HS-27A (cell line): Measurements from ENCODE around the gene TEX54.
"Not testable (repeated sequence)": the region's sequence is repeated elsewhere in the genome, so short reads cannot be mapped to it uniquely, and the experiment has no call there.

Source experiments
- DNase-seq: peaks from one replicate; pipeline ENCODE4 v3.0.0-alpha.2; 2012; ENCODE audit warnings: low read depth, missing footprints

TEX54 gene

GRCh38 chr11:62855571-62856332 lies 23.1 kb upstream of the TEX54 start:
- peak; percentile 98 for DNase-seq

- no peak for DNase-seq
These were observed 22.4 kb upstream of the TEX54 start for GRCh38 chr11:62854825-62855570.

GRCh38 chr11:62854013-62854824 lies 21.6 kb upstream of the TEX54 start:
- no peak for DNase-seq

- no peak for DNase-seq
These were observed 20.8 kb upstream of the TEX54 start for GRCh38 chr11:62853279-62853965.

GRCh38 chr11:62852523-62853188 lies 20.0 kb upstream of the TEX54 start:
- no peak for DNase-seq

GRCh38 chr11:62851807-62852522 lies 19.3 kb upstream of the TEX54 start:
- DNase-seq = no peak

- no peak for DNase-seq
These were observed 18.5 kb upstream of the TEX54 start for GRCh38 chr11:62850911-62851806.

- no peak for DNase-seq
These were observed 15.2 kb upstream of the TEX54 start for GRCh38 chr11:62847767-62848314.

- DNase-seq = no peak
These were observed 13.5 kb upstream of the TEX54 start for GRCh38 chr11:62846177-62846576.

GRCh38 chr11:62844154-62844553 lies 11.5 kb upstream of the TEX54 start:
- DNase-seq = no peak

GRCh38 chr11:62843466-62843865 lies 10.8 kb upstream of the TEX54 start:
- DNase-seq = no peak

GRCh38 chr11:62842891-62843290 lies 10.2 kb upstream of the TEX54 start:
- DNase-seq = not testable (repeated sequence)

- DNase-seq = no peak
These were observed 9.6 kb upstream of the TEX54 start for GRCh38 chr11:62842171-62842741.

GRCh38 chr11:62841361-62842170 lies 8.9 kb upstream of the TEX54 start:
- DNase-seq = peak; percentile 99

GRCh38 chr11:62840721-62841360 lies 8.2 kb upstream of the TEX54 start:
- peak; percentile 95 for DNase-seq

GRCh38 chr11:62839050-62839945 lies 6.7 kb upstream of the TEX54 start, which contains the start of gene WDR74:
Gene WDR74 (minus strand): TSS chr11:62839590. CDS start chr11:62839570, 20 bp downstream.
- peak; percentile 83 for DNase-seq
